ENCODE data around the gene INPP5F.
"Not testable (repeated sequence)": the region's sequence is repeated elsewhere in the genome, so short reads cannot be mapped to it uniquely, and the experiment has no call there.

Gene INPP5F

GRCh38 chr10:119705434-119705831 is 20.4 kb upstream of the INPP5F start:
- DNase-seq (ENCODE audit: low read depth in 2 of 2), result no peak

GRCh38 chr10:119706521-119707278 is 19.1 kb upstream of the INPP5F start:
- DNase-seq (ENCODE audit: low read depth in 2 of 2), result no peak

GRCh38 chr10:119707331-119707730 is 18.5 kb upstream of the INPP5F start:
- peak in 1 of 2 donors; percentile 54 for DNase-seq (ENCODE audit: low read depth in 2 of 2)

- not testable (repeated sequence) for DNase-seq (ENCODE audit: low read depth in 2 of 2)
Observed at GRCh38 chr10:119710935-119711334, 14.9 kb upstream of the INPP5F start.

GRCh38 chr10:119713744-119714483 is 11.9 kb upstream of the INPP5F start:
- no peak for DNase-seq (ENCODE audit: low read depth in 2 of 2)

- DNase-seq (ENCODE audit: low read depth in 2 of 2), result no peak
Observed at GRCh38 chr10:119714484-119714816, 11.4 kb upstream of the INPP5F start.

GRCh38 chr10:119715628-119716505 is 10.0 kb upstream of the INPP5F start:
- no peak for DNase-seq (ENCODE audit: low read depth in 2 of 2)

GRCh38 chr10:119723161-119723560 is 2.7 kb upstream of the INPP5F start:
- no peak for DNase-seq (ENCODE audit: low read depth in 2 of 2)

- no peak for DNase-seq (ENCODE audit: low read depth in 2 of 2)
Observed at GRCh38 chr10:119723624-119724023, 2.2 kb upstream of the INPP5F start.

GRCh38 chr10:119724593-119725516 is 995 bp upstream of the INPP5F start:
- no peak for DNase-seq (ENCODE audit: low read depth in 2 of 2)

GRCh38 chr10:119725517-119725827 is 378 bp upstream of the INPP5F start:
- DNase-seq (ENCODE audit: low read depth in 2 of 2), result no peak

- DNase-seq (ENCODE audit: low read depth in 2 of 2), result no peak
Observed at GRCh38 chr10:119726676-119727261, 919 bp downstream of the INPP5F start.

GRCh38 chr10:119728172-119728800 is 2.4 kb downstream of the INPP5F start:
- DNase-seq (ENCODE audit: low read depth in 2 of 2), result no peak

GRCh38 chr10:119734396-119735332 is 8.8 kb downstream of the INPP5F start:
- DNase-seq (ENCODE audit: low read depth in 2 of 2), result no peak

- no peak for DNase-seq (ENCODE audit: low read depth in 2 of 2)
Observed at GRCh38 chr10:119735451-119735850, 9.6 kb downstream of the INPP5F start.

- DNase-seq (ENCODE audit: low read depth in 2 of 2), result no peak
Observed at GRCh38 chr10:119736220-119736619, 10.4 kb downstream of the INPP5F start.

- DNase-seq (ENCODE audit: low read depth in 2 of 2), result no peak
Observed at GRCh38 chr10:119737039-119737663, 11.3 kb downstream of the INPP5F start.

GRCh38 chr10:119737823-119738222 is 12.0 kb downstream of the INPP5F start:
- no peak for DNase-seq (ENCODE audit: low read depth in 2 of 2)

GRCh38 chr10:119738962-119739361 is 13.1 kb downstream of the INPP5F start:
- DNase-seq (ENCODE audit: low read depth in 2 of 2), result no peak
